Panc1 (cell line): ENCODE data around the gene CDK2AP2. TPM values are rescaled to one million over a fixed set of nuclear protein-coding genes. Genes with fewer than 3 reads are reported as not detected.

Experiments
- ATAC-seq: fragments of 200-7000 bp; cut with Tn5 transposase; 2 replicates; pipeline ENCODE4 v1.9.1; 2020; ENCODE audit warnings: mild to moderate bottlenecking, moderate library complexity
- BruUV-seq: library from RNA; stranded (reverse); fragments of 400-500 nt; replicated peaks from 2 replicates; lab custom pipeline; 2021; lab: Mats Ljungman, UMichigan
- CTCF ChIA-PET: fragments of 300-600 bp; sonication (Branson Sonifier 250); formaldehyde crosslinking; loops from one replicate; lab custom pipeline; 2022; ENCODE audit warnings: antibody characterized with exemption; lab: Charles Lee
- POLR2A ChIA-PET: fragments of 300-600 bp; sonication (Branson Sonifier 250); formaldehyde crosslinking; loops from one replicate; lab custom pipeline; 2022; ENCODE audit warnings: antibody characterized with exemption; lab: Charles Lee
- DNase-seq: peaks from one replicate; pipeline ENCODE4 v3.0.0-alpha.2; 2010; ENCODE audit warnings: low read depth, low spot score
- H3K27ac ChIP-seq: 2 replicates; pipeline ENCODE4 v1.5.1; 2011; ENCODE audit warnings: mild to moderate bottlenecking, low read length, inconsistent platforms
- H3K27me3 ChIP-seq: fragments of 200-500 bp; sonication (Bioruptor generic); 2 replicates; pipeline ENCODE4 v1.6.0; 2014; ENCODE audit warnings: low read length, inconsistent platforms; ENCODE audit not compliant: control insufficient read depth, insufficient read depth
- H3K36me3 ChIP-seq: fragments of 200-500 bp; sonication (Bioruptor generic); 2 replicates; pipeline ENCODE4 v1.5.1; 2014; ENCODE audit warnings: inconsistent platforms, mild to moderate bottlenecking, low read length, moderate library complexity; ENCODE audit not compliant: control insufficient read depth, insufficient read depth
- H3K4me1 ChIP-seq: 2 replicates; pipeline ENCODE4 v1.5.1; 2011; ENCODE audit warnings: inconsistent platforms, mild to moderate bottlenecking, low read length, moderate library complexity; ENCODE audit not compliant: control insufficient read depth, insufficient read depth
- H3K4me3 ChIP-seq, 2 experiments: 2 replicates each; pipeline ENCODE4 v1.5.1; 2011 to 2012; ENCODE audit warnings: low read depth in 2 of 2, low read length in 2 of 2, mild to moderate bottlenecking in 2 of 2, inconsistent platforms in 1 of 2, moderate library complexity in 1 of 2
- H3K9me3 ChIP-seq: fragments of 200-500 bp; sonication (Bioruptor generic); 2 replicates; pipeline ENCODE4 v1.5.1; 2014; ENCODE audit warnings: low read depth, mild to moderate bottlenecking, inconsistent platforms, low read length, moderate library complexity; ENCODE audit not compliant: control insufficient read depth, insufficient read depth
- CTCF ChIP-seq: fragments of 450-650 bp; IDR thresholded peaks from 2 replicates; pipeline ENCODE4 v1.5.1; 2017; ENCODE audit warnings: mild to moderate bottlenecking
- POLR2AphosphoS5 ChIP-seq: IDR thresholded peaks from 2 replicates; pipeline ENCODE4 v1.6.1; 2012; ENCODE audit warnings: mild to moderate bottlenecking, low read depth, low read length, moderate library complexity
- REST ChIP-seq, 2 experiments: IDR thresholded peaks; 2 replicates each; pipeline ENCODE4 v1.6.1; 2011 to 2012; ENCODE audit warnings: low read depth in 2 of 2, control low read depth in 1 of 2, low read length in 1 of 2, mild to moderate bottlenecking in 1 of 2, moderate library complexity in 1 of 2; ENCODE audit not compliant: insufficient read depth in 1 of 2
- SIN3A ChIP-seq: IDR thresholded peaks from 2 replicates; pipeline ENCODE4 v1.6.1; 2012; ENCODE audit warnings: low read depth, mild to moderate bottlenecking, low read length, moderate library complexity, borderline replicate concordance; ENCODE audit not compliant: insufficient read depth
- TCF7L2 ChIP-seq: IDR thresholded peaks from 2 replicates; pipeline ENCODE4 v1.6.1; 2011; ENCODE audit warnings: mild to moderate bottlenecking, low read depth, low read length, inconsistent platforms
- in situ Hi-C: cut with HindIII; loops from 2 replicates; pipeline ENCODE4 v1.10.0; 2016; ENCODE audit warnings: low sequenced_read_pairs, low pct_unique_long_range_greater_than_20kb
- intact Hi-C: fragments of 100-400 bp; cut with micrococcal nuclease; formaldehyde crosslinking; loops from one replicate; pipeline ENCODE4 v1.10.0; 2022; ENCODE audit not compliant: unreplicated experiment
- total RNA-seq: library from RNA; stranded (reverse); gene quantifications from one replicate; pipeline ENCODE4 v1.2.1, GENCODE V29; 2021; ENCODE audit not compliant: unreplicated experiment

The CDK2AP2 gene
- total RNA-seq, 1 experiment from 2014 or later, result 76.1 TPM

- Histone ChIP-seq H3K4me1 (peaks cover 15% of the 10 kb centered on the region; the same call in 1 of the 2 replicates), H3K27me3 (no peaks in the 10 kb centered on the region), H3K27ac (peak within 1 kb of the TSS; percentile 91), H3K9me3 (no peaks in the 10 kb centered on the region), H3K4me3 (peak within 1 kb of the TSS; percentile 66 to 89), H3K36me3 (no peaks in the 10 kb centered on the region)
- in situ Hi-C loops (no loop called here), intact Hi-C loops (no loop called here)
- DNase-seq (peak; percentile 97), ATAC-seq (peak; percentile 99)
- CTCF ChIA-PET, result interaction anchor here (0.5 kb wide), 1 partner anchor 500 kb away, joined by 6 read pairs; no protein-coding TSS in a partner anchor
- BruUV-seq, result TSS peak; percentile 91
- TF ChIP-seq TCF7L2, result no peak
- TF ChIP-seq SIN3A, result no peak
- TF ChIP-seq REST (IDR thresholded peaks at IDR 0.05; ENCODE audit: insufficient read depth in 1 of 2, low read depth in 2 of 2, low read length in 1 of 2), result peak in 1 of 2 experiments; percentile 48; a peak in 1 of 4 replicates
- TF ChIP-seq POLR2AphosphoS5, result peak; percentile 71
- TF ChIP-seq CTCF, result no peak
- POLR2A ChIA-PET, result interaction anchor here (0.6 to 0.7 kb wide), 2 partner anchors 15 to 70 kb away, joined by 3 read pairs; no protein-coding TSS in a partner anchor
These were observed 24.8 kb downstream of the CDK2AP2 start, which contains the start of gene AIP for GRCh38 chr11:67482827-67483798. Gene AIP (plus strand): TSS chr11:67483026. CDS start chr11:67483159, 133 bp downstream.

- H3K36me3 ChIP-seq, result no peaks in the 10 kb centered on the region
- DNase-seq, result no peak
- H3K27me3 ChIP-seq, result no peaks in the 10 kb centered on the region
- intact Hi-C loops, result no loop called here
- CTCF ChIA-PET, result interaction anchor here (0.5 kb wide), 1 partner anchor 29 kb away, joined by 6 read pairs; no protein-coding TSS in a partner anchor
- POLR2A ChIA-PET, result interaction anchor here (0.6 kb wide), 1 partner anchor 69 kb away, joined by 3 read pairs; no protein-coding TSS in a partner anchor
- TF ChIP-seq SIN3A (no peak), TCF7L2 (no peak), POLR2AphosphoS5 (no peak), CTCF (no peak), REST (IDR thresholded peaks at IDR 0.05; ENCODE audit: insufficient read depth in 1 of 2, low read depth in 2 of 2, low read length in 1 of 2) (no peak)
- in situ Hi-C loops, result no loop called here
- peak; percentile 6; the same call in 1 of the 2 replicates for ATAC-seq
- H3K4me1 ChIP-seq, result peaks cover 15% of the 10 kb centered on the region; the same call in 1 of the 2 replicates
- H3K9me3 ChIP-seq, result no peaks in the 10 kb centered on the region
- no TSS peak for BruUV-seq
- H3K4me3 ChIP-seq, result peak overlapping the region; percentile 66 to 89
- H3K27ac ChIP-seq, result peak overlapping the region; percentile 91
These were observed 25.6 kb downstream of the CDK2AP2 start for GRCh38 chr11:67482275-67482826.
